ENCODE data around the gene NRBP1. TPM values are rescaled to one million over a fixed set of nuclear protein-coding genes. Genes with fewer than 3 reads are reported as not detected.

NRBP1 gene
- total and polyA plus RNA-seq, 2 of the 4 experiments (the other 2 are of a cell fraction) = 120 to 155 TPM

GRCh38 chr2:27489118-27489497 lies 60.7 kb downstream of the NRBP1 start:
- H3K27ac ChIP-seq (ENCODE audit: insufficient read depth, low read length) = peak overlapping the region; percentile 18; the same call in 1 of the 2 replicates
- no TSS peak for BruUV-seq (replicated peaks)
- WGBS, 2 experiments (ENCODE audit: extremely low coverage in 2 of 2, insufficient read length in 1 of 2) = no CpG with 5 or more reads among the region's 11 CpGs
- H3K23ac ChIP-seq (ENCODE audit: low read depth, low read length) = peak overlapping the region; percentile 56; the same call in 1 of the 2 replicates
- in situ Hi-C loops (cut with MboI; ENCODE audit: low sequenced_read_pairs) (no loop called here), intact Hi-C loops (cut with micrococcal nuclease) (loop anchor here (2.0 to 5.0 kb wide), 2 partner anchors 118 to 140 kb away; partner anchors contain the start of genes CCDC121 and GPN1), dilution Hi-C loops (cut with HindIII; ENCODE audit: low sequenced_read_pairs, unreplicated experiment) (no loop called here)
- 0 out of 2 replicates have a peak overlapping the region, but pooled peaks have one; percentile 10 for H2AK5ac ChIP-seq (ENCODE audit: low read depth, low read length)
- ChIA-PET POLR2A (ENCODE audit: unreplicated experiment) (no interaction called here), CTCF (no interaction called here)
- H2BK120ac ChIP-seq (ENCODE audit: low read depth, low read length) = no peak overlapping the region
- H3K18ac ChIP-seq (ENCODE audit: low read depth, low read length) = no peak overlapping the region
- peaks cover 10% of the 10 kb centered on the region; the same call in 1 of the 2 replicates for H3K9me1 ChIP-seq (ENCODE audit: insufficient read depth, low read length)
- DNase-seq (peak; percentile 21), ATAC-seq (ENCODE audit: low read depth) (peak; percentile 15)
- peak overlapping the region; percentile 56 to 90; a peak in 3 of 4 replicates for H4K8ac ChIP-seq (ENCODE audit: low read depth in 2 of 2, low read length in 2 of 2)
- peak overlapping the region; percentile 23 for H3K14ac ChIP-seq (replicated peaks; ENCODE audit: low read depth, low read length)
- H2BK5ac ChIP-seq (ENCODE audit: low read depth, low read length, poor library complexity, severe bottlenecking) = peak overlapping the region; percentile 9
- peak overlapping the region; percentile 9 for H4K5ac ChIP-seq (ENCODE audit: low read depth, low read length)
- H4K20me1 ChIP-seq (ENCODE audit: insufficient read depth, low read length) = no peaks in the 10 kb centered on the region
- H2AFZ ChIP-seq (replicated peaks; ENCODE audit: low read length, poor library complexity) = peak overlapping the region; percentile 86
- peaks cover 6 to 12% of the 10 kb centered on the region in 2 experiments; a peak in 3 of 4 replicates for H3K79me1 ChIP-seq (ENCODE audit: low read depth in 1 of 2, low read length in 2 of 2)
- no peaks in the 10 kb centered on the region for H3K27me3 ChIP-seq (ENCODE audit: control insufficient read depth, insufficient read depth, low read length)
- H3K9ac ChIP-seq (ENCODE audit: low read depth, low read length) = peak overlapping the region; percentile 59
- no peak overlapping the region for H2BK20ac ChIP-seq (ENCODE audit: low read depth, low read length)
- peak overlapping the region; percentile 57 for H3K4ac ChIP-seq (ENCODE audit: low read depth, low read length)
- H3K36me3 ChIP-seq (ENCODE audit: control insufficient read depth, insufficient read depth, low read length) = peaks cover 5% of the 10 kb centered on the region; the same call in 1 of the 2 replicates
- H2BK15ac ChIP-seq (ENCODE audit: low read depth, low read length) = no peak overlapping the region
- H3K4me2 ChIP-seq (ENCODE audit: low read depth, low read length) = peak overlapping the region; percentile 85
- no peaks in the 10 kb centered on the region for H3K9me3 ChIP-seq (ENCODE audit: control insufficient read depth, insufficient read depth, low read length)
- peak overlapping the region; percentile 54 for H3K4me3 ChIP-seq (ENCODE audit: insufficient read depth, low read depth, low read length)
- peak; percentile 9; the same call in 1 of the 2 replicates for TF ChIP-seq RAD21 (IDR thresholded peaks at IDR 0.05; ENCODE audit: low read length)
- TF ChIP-seq SMC3 (IDR thresholded peaks at IDR 0.05; ENCODE audit: low read depth, low read length) = no peak
- H2AK9ac ChIP-seq (replicated peaks; ENCODE audit: low read depth, low read length, poor library complexity) = peak overlapping the region; percentile 3
- no peak overlapping the region for H4K91ac ChIP-seq (ENCODE audit: insufficient read depth, low read depth, low read length)
- peaks cover 1% of the 10 kb centered on the region for H3K4me1 ChIP-seq (ENCODE audit: control insufficient read depth, insufficient read depth, low read length)
- peak overlapping the region; percentile 19; the same call in 1 of the 2 replicates for H3K56ac ChIP-seq (ENCODE audit: extremely low read depth, insufficient read depth, low read length)

Data from IMR-90 (cell line).